Heart right ventricle (tissue), 16 donors: ENCODE data around the gene PDXK. TPM values are rescaled to one million over a fixed set of nuclear protein-coding genes. Genes with fewer than 3 reads are reported as not detected.

Source experiments
- ATAC-seq, 8 donors: fragments of 200-7000 bp; cut with Tn5 transposase; one replicate each; pipeline ENCODE4 v1.9.1; 2020; ENCODE audit warnings: mild to moderate bottlenecking in 8 of 8, moderate library complexity in 8 of 8, moderate number of reproducible peaks in 1 of 8
- DNase-seq, 2 donors: peaks; one replicate each; pipeline ENCODE4 v3.0.0-alpha.2; 2020
- H3K27ac ChIP-seq, 10 donors: fragments of 200-600 bp; sonication (generic) in 2 of 10; one replicate each; pipeline versions ENCODE4 v1.5.0 to v1.8.0; 2020 to 2022; ENCODE audit warnings: mild to moderate bottlenecking in 3 of 10
- H3K27me3 ChIP-seq, 7 donors: fragments of 200-600 bp; one replicate each; pipeline ENCODE4 v1.8.0; 2021 to 2022; ENCODE audit warnings: mild to moderate bottlenecking in 2 of 7
- H3K36me3 ChIP-seq, 9 donors: fragments of 200-600 bp; sonication (generic) in 1 of 9; one replicate each; pipeline versions ENCODE4 v1.5.0 to v1.8.0; 2020 to 2022; ENCODE audit warnings: mild to moderate bottlenecking in 2 of 9
- H3K4me1 ChIP-seq, 9 donors: fragments of 200-600 bp; sonication (generic) in 1 of 9; one replicate each; pipeline versions ENCODE4 v1.5.0 to v1.8.0; 2020 to 2022; ENCODE audit warnings: mild to moderate bottlenecking in 4 of 9
- H3K4me3 ChIP-seq, 10 donors: fragments of 200-600 bp; sonication (generic) in 2 of 10; one replicate each; pipeline versions ENCODE4 v1.5.0 to v1.8.0; 2020 to 2022; ENCODE audit warnings: mild to moderate bottlenecking in 7 of 10, moderate library complexity in 2 of 10
- H3K9me3 ChIP-seq, 11 donors: fragments of 200-600 bp in 10 of 11; sonication (generic) in 2 of 11; one replicate each; pipeline versions ENCODE4 v1.5.0 to v1.8.0; 2013 to 2022; ENCODE audit warnings: mild to moderate bottlenecking in 2 of 11, control low read depth in 1 of 11, moderate library complexity in 1 of 11
- CTCF ChIP-seq, 9 donors: fragments of 200-600 bp; sonication (generic) in 2 of 9; IDR thresholded peaks; one replicate each; pipeline versions ENCODE4 v1.5.0 to v1.8.0; 2021 to 2022; ENCODE audit warnings: antibody characterized with exemption in 9 of 9, mild to moderate bottlenecking in 5 of 9, moderate library complexity in 1 of 9
- WGBS, 2 donors: extraction: QIAGEN DNeasy Blood & Tissue Kit; methylation state at CpG; one replicate each; pipeline ENCODE4 v1.1.7; 2013; ENCODE audit warnings: inconsistent platforms in 1 of 2; 5-methylcytosine and 5-hydroxymethylcytosine counted together
- intact Hi-C, 10 donors: fragments of 100-400 bp; cut with DNase I; formaldehyde crosslinking; loops; one replicate each; pipeline versions ENCODE4 v1.11.1 to v1.14.2; 2022
- polyA plus RNA-seq, 2 donors: library from polyadenylated mRNA; stranded (reverse); fragments of 200-250 nt; gene quantifications; one replicate each; pipeline ENCODE4 v1.2.3, GENCODE V29; 2013
- total RNA-seq, 10 donors: library from RNA; stranded (reverse); fragmentation: NEBNext Ultra II Directional in 3 of 10; extraction: Animal tissue kit (Norgen Biotek cat#: 25700) in 3 of 10; gene quantifications; one replicate each; pipeline versions ENCODE4 v1.2.1 to v1.2.4, GENCODE V29; 2021 to 2023
- donor health status: Arrhythmogenic right ventricular cardiomyopathy.
- donor health status: ischemic (EF 13 %, LVEDD 7.1; RV severe dilation, severe dysfunction).
- donor health status: healthy with polysubstance abuse.
- donor health status: DM: no; HTN: yes; CAD: no.
- donor health status: DM: no; HTN: no; CAD: no.
- donor health status: ischemic (EF 25% LVEDD 6.9; RV normal size, moderate dysfunction).
- donor health status: ischemic (EF 25% LVEDD 5.7; RV mildly dilated, moderate dysfunction).
- donor health status: healthy.
- donor health status: DM: yes; HTN: yes; CAD: no.
- donor health status: Ischemic cardiomyopathy.
- donor health status: ischemic (EF 35%, LVEDD 5.7; RV mildly dilated, moderate dysfunction).
- donor health status: nonischemic (EF 11% LVEDD 7.7; RV severe dilation, severe dysfunction).
- donor health status: DM: yes; HTN: yes; CAD: no.
- donor health status: PGD.
- donor health status: ischemic (EF 29% LVEDD 5.4; RV normal size, mild dysfunction).
- donor health status: nonischemic (EF 23%, LVEDD 6.1; RV moderate dilation, normal function).

PDXK gene
- total and polyA plus RNA-seq, 12 donors = 47.8 to 102 (median 73.0) TPM

- intact Hi-C loops = no loop called here
- Histone ChIP-seq H3K4me3 (no peak overlapping the region), H3K4me1 (peaks cover 25 to 76% (median 50%) of the 10 kb centered on the region in 9 donors), H3K27ac (peak overlapping the region in 4 of 10 donors; percentile 3 to 44 (median 4)), H3K27me3 (no peaks in the 10 kb centered on the region), H3K36me3 (peaks cover 0 to 42% (median 0%) of the 10 kb centered on the region in 9 donors), H3K9me3 (no peaks in the 10 kb centered on the region)
- WGBS, 2 donors = 74 to 78% methylated on average over 23 of the region's 23 CpGs
- ATAC-seq (no peak), DNase-seq (no peak)
- no peak for TF ChIP-seq CTCF (IDR thresholded peaks at IDR 0.05)
These were observed 13.2 kb downstream of the PDXK start for GRCh38 chr21:43731891-43732711.

GRCh38 chr21:43733060-43733459 is 14.1 kb downstream of the PDXK start:
- no peaks in the 10 kb centered on the region for H3K27me3 ChIP-seq
- intact Hi-C loops = no loop called here
- 41 to 59% methylated on average over 9 to 10 of the region's 10 CpGs for WGBS, 2 donors
- DNase-seq = no peak
- no peak for TF ChIP-seq CTCF (IDR thresholded peaks at IDR 0.05)
- no peak for ATAC-seq
- no peaks in the 10 kb centered on the region for H3K9me3 ChIP-seq
- H3K36me3 ChIP-seq = peaks cover 0 to 52% (median 0%) of the 10 kb centered on the region in 9 donors
- H3K4me3 ChIP-seq = no peak overlapping the region
- peak overlapping the region in 2 of 10 donors; percentile 14 to 40 for H3K27ac ChIP-seq
- peaks cover 16 to 66% (median 41%) of the 10 kb centered on the region in 9 donors for H3K4me1 ChIP-seq

- 75 to 80% methylated on average over 15 of the region's 15 CpGs for WGBS, 2 donors
- intact Hi-C loops = no loop called here
- DNase-seq = no peak
- Histone ChIP-seq H3K27ac (peak overlapping the region in 1 of 10 donors; percentile 40), H3K9me3 (no peaks in the 10 kb centered on the region), H3K4me3 (no peak overlapping the region), H3K4me1 (peaks cover 14 to 61% (median 38%) of the 10 kb centered on the region in 9 donors), H3K27me3 (no peaks in the 10 kb centered on the region), H3K36me3 (peaks cover 0 to 55% (median 0%) of the 10 kb centered on the region in 9 donors)
- peak in 1 of 8 donors; percentile 6 for ATAC-seq
- no peak for TF ChIP-seq CTCF (IDR thresholded peaks at IDR 0.05)
These were observed 14.7 kb downstream of the PDXK start for GRCh38 chr21:43733529-43734071.

- H3K27ac ChIP-seq = peak overlapping the region in 1 of 10 donors; percentile 9
- no peak overlapping the region for H3K4me3 ChIP-seq
- no peaks in the 10 kb centered on the region for H3K27me3 ChIP-seq
- peaks cover 9 to 54% (median 33%) of the 10 kb centered on the region in 9 donors for H3K4me1 ChIP-seq
- ATAC-seq (peak in 1 of 8 donors; percentile 12), DNase-seq (no peak)
- TF ChIP-seq CTCF (IDR thresholded peaks at IDR 0.05) = no peak
- H3K36me3 ChIP-seq = peaks cover 0 to 59% (median 0%) of the 10 kb centered on the region in 9 donors
- H3K9me3 ChIP-seq = no peaks in the 10 kb centered on the region
- 75 to 78% methylated on average over 25 of the region's 25 CpGs for WGBS, 2 donors
- intact Hi-C loops = no loop called here
These were observed 15.4 kb downstream of the PDXK start for GRCh38 chr21:43734131-43734927.
